GM19324 (cell line): ENCODE results near the gene CDHR1.
"Not testable (repeated sequence)": the region's sequence is repeated elsewhere in the genome, so short reads cannot be mapped to it uniquely, and the experiment has no call there.

Experiments
- ATAC-seq: cut with Tn5 transposase; IDR thresholded peaks from one replicate; pipeline ENCODE4 v1.9.1; 2021; ENCODE audit warnings: mild to moderate bottlenecking, moderate library complexity; ENCODE audit not compliant: unreplicated experiment, low FRiP score

The CDHR1 gene

DNA sequence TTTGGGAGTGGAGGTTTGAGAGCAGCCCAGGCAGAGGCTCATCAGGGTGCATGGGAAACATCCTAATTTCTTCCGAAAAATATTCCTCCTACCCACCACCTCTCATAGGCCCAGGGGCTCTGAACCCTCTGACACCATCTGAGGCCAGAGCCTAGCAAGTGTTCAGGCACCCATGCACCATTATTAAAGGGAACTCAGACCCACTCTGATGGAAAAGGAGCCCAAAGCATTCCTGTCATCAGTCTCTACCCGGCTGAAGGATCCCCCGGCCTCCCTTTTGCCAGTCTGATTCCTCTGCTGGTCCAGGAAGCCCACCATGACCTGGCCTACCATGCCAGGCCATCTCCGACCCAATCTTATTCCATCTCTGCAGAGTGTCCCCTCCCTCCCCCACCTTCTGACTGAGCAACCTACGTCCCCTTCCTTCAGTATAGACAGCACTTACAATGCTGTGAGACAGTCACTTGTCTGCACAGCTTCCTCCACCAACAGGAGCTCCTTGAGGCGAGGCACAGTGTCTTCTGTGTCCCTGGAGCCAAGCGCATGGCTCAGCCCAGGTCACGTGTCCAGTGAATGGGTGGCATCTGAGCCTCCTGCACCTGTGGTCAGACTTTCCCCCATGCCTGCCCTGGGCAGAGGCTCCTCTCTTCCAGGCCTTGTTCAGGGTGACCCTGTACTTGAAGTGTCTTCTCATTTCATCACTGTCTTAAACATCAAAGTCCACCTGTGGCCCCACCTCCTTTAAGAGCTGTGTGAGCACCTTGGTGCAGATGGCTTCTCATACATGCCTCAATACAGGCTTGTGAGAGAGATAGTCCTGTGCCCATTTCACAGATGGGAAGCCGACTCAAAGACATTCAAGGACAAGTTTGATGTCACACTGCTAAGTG lies 21.6 kb upstream of the CDHR1 start:
- ATAC-seq = peak; percentile 64

DNA sequence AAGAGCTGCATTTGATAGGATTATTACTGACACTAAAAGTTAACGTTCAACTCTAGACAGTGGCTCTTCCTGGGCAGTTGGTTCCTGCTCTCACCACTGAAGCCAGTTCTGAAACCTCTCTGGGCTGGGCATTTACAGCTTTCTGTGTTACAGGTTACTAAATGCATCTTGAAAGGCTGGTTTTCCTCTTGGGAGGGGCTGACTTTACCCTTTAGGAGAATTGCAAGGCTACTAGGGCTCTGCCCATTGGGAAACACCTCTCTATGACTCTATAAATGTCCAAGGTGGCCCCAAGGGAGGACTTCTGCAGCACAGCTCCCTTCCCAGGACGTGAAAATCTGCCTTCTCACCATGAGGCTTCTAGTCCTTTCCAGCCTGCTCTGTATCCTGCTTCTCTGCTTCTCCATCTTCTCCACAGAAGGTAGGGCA lies 20.8 kb upstream of the CDHR1 start, which contains the start of gene GPR15LG:
Gene GPR15LG (plus strand): TSS at position 301 of the 429 bp plus-strand sequence. CDS start 51 bp downstream, at position 352.
- peak; percentile 39 for ATAC-seq

DNA sequence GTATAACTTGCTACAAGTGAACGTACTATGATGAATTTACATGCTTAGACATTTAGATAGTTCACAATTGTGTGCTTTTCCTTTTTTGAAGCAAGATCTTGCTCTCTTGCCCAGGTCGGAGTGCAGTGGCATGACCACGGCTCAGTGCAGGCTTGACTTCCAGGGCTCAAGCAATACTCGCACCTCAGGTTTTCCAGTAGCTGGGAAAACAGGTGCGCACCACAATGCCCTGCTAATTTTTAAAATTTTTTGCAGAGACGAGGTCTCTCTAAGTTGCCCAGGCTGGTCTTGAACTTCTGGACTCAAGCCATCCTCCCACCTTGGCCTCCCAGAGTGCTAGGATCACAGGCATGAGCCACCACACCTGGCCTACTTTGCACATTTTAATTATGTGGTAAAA lies 18.9 kb upstream of the CDHR1 start:
- no peak for ATAC-seq

DNA sequence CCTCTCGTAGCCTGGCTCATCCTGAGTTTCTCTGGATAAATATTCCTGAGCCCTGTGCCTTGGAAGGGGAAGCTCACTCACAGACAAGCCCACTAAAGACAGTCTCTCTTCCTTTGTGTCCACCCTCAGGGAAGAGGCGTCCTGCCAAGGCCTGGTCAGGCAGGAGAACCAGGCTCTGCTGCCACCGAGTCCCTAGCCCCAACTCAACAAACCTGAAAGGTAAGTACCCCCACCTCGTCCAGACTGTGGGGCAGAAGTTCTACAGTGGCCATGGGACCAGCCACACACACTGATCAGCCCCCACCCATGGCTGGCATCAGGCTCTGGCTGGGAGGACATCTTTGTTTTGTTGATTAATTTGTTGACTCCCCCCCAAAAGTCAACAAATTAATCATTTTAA lies 18.0 kb upstream of the CDHR1 start:
- no peak for ATAC-seq

DNA sequence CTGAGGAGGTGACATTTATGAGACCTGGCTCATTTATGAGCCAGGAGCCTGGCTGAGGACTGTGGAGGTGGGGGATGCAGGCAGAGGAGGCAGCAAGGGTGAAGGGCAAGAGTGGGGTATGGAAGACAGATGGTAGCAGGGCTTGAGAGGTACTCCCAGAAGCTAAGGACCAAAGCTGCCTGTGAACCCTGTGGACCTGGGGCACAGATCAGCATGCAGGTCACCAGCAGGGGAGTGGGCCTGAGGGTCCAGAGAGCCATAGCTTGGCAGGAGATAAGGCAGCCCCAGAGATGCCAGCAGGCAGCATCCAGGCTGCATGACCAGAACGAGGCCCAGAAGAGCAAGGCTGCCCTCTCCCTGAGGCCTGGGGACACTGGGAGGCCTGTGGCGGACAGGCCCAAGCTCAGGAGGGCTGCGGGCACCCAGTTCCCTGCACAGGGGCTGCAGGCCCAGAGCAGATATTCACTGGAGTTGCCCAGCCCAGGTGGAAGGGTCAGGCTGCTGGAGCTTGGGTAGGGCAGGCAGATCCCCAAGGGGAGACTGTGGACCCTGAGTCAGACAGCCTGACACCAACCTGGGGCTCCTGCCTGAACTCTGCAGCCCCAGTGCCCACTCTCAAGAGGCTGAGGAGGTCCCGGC lies 17.4 kb upstream of the CDHR1 start:
- ATAC-seq = no peak

DNA sequence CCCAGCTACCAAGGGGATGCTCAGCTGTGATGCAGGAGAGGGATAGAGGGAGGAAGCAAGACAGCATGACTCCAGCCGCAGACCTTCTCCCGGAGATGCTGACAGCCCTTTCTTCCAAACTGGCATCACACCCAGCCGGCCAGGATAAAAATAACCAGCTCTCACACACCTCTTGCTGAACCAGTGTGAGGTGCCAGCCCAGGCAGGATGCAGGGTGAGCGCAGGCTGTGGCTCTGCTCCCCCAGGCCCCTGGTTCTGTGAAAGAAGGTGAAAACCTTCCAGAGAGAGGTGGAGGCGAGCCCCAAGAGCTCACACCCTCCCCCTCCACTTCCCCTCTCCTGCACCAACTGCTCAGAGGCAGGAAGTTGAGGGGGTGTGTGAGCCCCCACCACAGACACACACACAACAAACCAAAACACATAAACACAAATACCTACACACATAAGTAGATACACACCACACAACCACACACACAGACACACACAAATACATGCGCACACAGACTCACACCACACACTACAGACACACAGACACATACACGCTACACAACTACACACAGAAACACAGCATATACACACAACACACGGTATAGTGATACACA lies 16.7 kb upstream of the CDHR1 start:
- ATAC-seq = peak; percentile 39

DNA sequence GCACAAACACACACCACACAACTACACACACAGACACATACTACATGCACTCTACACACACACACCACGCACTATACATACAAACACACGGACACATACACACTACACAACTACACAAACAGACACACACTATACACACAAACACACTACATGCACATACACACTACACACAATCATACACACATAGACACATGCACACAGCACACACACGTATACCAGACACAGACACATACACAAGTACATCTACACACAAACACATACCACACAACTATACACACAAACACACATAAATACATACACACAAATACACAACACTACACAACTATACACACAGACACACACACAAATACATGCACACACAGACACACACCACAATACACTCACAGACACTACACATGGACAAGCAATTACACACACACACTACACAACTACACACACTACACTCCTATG lies 16.2 kb upstream of the CDHR1 start:
- no peak for ATAC-seq

DNA sequence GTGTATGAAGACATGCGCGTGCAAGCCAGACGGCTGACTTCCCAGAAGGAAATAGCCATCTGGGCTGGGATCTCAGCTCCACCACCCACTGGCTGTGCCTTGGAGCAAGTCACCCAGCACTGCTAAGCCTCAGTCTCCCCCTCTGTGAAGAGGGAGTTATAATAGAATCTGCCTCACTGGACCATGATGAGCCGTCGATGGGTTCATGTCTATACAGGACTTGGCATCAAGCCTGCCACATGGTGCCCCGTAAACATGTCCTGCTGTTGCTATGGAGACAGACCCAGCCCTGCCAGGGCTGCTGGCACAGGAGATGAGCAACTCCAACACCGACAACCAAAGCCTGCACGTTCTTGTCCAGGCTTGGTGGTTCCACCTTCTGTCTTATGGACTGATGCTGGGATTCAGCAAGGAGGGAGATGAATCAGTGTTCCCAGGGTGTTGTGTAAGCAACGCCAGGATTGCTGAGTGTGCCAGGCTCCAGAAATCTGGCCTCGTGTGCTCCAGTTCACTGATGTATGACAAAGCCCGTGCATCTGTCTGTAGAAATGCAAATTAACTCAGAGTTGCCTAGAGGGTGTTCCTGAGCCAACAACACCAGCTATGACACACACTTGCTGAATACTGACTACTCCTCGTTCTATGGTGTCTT lies 15.2 kb upstream of the CDHR1 start:
- ATAC-seq = peak; percentile 93

DNA sequence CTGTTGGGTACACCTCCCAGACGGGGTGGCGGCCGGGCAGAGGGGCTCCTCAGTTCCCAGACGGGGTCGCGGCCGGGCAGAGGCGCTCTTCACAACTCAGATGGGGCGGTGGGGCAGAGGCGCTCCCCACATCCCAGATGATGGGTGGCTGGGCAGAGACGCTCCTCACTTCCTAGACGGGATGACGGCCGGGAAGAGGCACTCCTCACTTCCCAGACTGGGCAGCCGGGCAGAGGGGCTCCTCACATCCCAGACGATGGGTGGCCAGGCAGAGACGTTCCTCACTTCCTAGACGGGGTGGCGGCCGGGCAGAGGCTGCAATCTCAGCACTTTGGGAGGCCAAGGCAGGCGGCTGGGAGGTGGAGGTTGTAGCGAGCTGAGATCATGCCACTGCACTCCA lies 14.0 kb upstream of the CDHR1 start:
- not testable (repeated sequence) for ATAC-seq

DNA sequence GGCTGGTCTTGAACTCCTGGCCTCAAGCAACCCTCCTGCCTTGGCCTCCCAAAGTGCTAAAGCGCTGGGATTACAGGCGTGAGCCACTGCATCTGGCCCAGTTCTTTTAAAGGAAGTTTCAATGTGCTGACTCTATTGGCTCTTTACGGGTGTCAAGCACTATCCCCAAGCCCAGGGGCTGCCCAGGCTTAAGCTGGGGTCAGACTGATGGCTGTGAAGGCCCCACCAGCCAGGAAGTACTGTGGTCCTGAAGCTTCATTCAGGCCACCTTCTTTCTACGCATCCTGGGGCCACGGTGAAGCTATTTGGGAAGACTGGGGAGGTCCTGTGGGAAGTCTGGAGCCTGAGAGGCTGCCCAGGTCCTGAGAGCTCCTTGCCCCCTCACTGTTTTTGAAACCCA lies 12.7 kb upstream of the CDHR1 start:
- no peak for ATAC-seq

DNA sequence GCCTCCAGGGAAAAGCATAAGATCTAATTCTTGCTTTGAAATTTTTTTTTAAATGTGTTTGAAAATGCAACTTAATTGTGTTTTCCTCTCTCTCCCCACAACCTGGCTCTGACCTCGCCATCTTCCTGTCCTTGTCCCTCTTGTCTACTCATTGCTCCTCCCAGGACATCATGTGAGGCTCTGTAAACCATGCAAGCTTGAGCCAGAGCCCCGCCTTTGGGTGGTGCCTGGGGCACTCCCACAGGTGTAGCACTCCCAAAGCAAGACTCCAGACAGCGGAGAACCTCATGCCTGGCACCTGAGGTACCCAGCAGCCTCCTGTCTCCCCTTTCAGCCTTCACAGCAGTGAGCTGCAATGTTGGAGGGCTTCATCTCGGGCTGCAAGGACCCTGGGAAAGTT lies 9.8 kb upstream of the CDHR1 start:
- ATAC-seq = no peak

DNA sequence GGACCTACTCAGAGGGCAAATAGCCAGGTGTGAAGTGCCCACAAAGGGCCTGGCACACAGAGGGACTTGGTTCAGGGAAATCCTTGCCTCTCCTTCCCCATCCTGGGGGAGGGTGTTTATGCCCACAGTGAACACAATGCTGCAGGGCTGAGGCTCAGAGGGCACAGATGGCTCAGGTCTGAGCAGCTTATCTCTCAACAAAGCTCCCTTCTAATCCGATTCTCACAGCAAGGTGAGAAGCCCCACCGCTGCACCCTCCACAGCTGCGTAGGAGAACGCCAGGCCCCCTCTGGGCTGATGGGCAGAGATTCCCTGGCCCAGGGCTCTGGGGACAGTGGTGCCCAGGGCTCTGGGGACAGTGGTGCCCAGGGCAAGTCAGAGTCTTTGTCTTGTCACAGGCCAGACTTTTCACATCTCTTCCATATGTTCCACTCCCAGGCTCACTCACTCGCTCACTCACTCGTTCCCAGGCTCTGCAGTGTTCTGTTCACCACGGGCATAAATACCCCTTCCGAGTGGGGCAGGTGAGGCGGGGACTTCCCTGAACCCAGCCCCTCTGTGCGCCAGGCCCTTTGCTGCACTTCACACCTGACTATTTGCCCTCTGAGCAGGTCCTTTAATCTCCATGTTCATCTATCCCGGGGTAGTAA lies 8.7 kb upstream of the CDHR1 start:
- no peak for ATAC-seq

DNA sequence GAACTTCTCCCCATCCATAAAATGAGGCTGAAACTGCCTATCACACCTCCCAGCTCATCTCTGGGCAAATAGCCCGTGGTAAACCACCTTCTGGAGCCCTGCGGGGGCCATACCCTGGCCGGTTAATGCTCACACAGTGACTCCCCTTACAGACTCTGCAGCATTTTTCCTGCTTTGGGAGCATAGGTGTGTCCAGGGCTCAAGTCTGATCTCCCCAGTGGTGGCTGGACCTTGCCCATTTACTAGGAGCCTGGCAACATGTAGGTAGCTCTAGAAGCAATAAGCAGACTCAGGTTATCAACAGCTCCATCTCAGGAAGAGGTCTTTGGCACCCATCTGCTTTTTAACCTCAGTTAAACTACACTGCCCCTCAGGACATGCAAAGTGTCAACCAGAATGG lies 5.5 kb upstream of the CDHR1 start:
- no peak for ATAC-seq

DNA sequence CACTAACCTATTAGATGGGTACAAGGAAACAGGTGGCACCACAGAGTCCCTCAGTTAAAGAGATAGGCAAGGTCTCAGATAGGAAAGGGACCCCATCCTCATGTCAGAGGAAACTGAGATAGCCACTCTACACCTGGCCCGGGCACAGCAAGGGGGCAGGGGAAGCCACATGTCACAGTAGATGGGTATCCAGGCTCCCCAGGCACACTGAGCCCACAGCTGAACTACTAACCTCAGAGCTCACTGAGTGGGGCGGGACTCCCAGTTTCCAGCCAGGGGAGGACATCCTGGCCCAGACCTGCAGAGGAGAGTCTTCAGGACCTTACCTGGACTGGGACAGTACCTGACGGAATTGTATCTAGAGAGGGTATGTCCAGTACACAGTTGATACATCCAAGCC lies 3.7 kb upstream of the CDHR1 start:
- no peak for ATAC-seq

DNA sequence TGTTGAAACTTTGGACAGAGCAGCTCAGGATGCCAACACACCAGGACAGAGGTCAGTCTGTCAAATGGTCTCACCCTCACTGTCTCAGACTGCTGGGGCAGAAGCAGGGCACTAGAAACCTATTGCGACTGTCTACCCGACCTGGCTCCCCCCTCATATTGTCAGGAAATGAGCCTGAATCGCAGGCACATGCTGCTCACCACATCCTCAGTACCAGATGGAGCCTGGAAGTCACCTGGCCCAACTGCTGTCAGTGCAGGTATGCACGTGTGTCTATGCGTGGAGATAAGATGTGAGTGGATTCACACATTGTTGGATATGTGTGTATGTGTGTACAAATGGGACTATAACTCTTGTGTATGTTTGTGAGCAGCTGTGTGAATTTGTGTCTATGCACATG lies 3.2 kb upstream of the CDHR1 start:
- no peak for ATAC-seq

DNA sequence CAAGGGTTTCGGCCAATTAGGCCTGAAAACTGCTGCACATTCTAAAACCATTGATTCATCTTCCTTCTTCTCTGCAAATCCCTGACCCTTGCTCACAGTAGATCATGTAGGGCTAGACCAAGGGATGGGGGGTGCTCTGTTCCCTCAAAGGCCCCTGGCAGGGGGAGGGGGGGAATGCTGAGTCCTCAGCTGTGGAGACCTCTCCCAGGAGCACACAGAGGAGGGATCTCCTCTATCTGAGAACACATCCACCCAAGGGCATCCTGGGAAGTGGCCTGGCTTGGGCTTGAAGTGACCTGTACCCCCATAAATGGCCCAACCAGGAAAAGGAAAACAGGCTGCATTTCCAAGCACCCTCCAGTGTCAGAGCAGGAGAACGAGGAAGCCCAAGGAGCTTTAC lies 1.0 kb upstream of the CDHR1 start:
- ATAC-seq = no peak

DNA sequence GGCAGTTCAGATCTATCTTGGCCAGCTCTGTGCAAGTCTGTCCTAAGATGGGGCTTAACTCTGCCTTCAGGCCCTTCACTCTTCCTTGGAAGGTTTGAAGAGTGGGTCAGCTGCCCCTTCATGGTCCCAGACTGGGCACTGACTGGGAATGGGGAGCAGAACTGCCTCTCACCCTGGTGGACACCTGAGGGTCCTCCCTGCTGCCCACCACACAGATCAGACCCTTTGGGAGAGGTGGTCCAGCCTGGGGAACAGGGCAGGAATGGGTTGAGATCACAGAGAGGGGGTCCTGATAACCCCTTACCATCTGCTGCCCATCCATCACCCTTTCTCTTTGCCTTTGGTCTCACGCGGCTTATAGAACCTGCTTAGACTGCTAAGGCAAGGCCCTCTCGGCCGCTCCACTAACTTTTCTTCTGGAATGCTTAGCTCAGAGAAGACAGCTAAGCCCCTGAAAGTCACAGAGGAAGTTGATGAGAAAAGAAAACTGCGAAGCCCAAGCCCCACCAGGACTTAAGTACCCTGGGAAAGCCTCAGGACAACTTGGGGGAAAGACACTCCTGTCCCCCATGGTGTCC lies 402 bp upstream of the CDHR1 start:
- no peak for ATAC-seq

DNA sequence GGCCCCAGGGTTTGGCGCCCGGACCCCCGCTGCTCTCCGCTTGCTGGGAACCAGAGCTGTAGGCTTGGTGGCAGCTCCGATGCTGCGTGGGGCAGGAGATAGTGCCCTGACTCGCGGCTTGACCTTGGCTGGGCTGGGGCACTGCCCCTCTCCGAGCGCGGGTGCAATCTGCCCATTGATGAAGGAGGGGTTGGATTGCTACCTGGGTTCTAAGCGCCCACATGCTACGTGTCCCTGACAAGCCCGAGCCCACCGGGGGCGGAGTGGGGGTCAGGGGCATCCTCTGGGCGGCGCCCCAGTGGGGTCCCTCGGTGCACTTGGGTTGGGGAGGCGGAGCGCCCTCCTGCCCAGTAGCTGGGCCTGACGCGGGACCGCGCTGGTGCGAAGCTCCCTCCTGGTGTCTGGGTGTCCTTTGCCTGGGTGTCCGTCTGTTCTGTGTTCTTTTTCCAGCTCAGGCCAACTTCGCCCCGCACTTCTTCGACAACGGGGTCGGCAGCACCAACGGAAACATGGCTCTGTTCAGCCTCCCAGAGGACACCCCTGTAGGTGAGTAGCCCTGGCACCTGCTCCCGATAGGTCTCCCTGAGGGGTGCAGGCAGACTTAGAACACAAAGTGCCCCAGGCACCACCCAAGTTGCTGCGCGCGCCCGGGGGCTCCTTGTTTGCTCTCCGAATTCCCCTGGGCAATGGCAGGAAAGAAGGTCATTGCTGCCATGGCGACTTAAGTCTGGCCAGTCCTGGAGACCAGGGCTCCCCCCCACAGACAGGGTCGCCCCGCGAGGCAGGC lies 900 bp downstream of the CDHR1 start:
- no peak for ATAC-seq

DNA sequence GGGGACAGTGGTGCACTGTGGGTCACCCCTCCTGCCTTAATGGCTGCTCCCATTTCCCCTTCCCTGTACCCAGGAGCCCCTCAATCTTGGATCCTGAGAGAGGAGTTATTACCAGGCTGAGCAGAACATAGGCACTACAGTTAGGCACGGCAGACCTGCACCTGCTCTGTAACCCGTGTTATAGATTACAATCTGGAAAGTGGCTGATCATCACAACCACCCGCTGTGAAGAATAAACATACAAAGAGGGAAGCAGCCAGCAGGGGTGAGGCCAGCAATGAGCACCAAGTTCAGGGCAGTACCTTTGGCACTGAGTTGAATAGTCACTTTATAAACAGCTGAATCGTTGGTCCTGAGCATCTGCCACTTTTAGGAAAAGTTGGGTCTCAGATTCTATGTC lies 1.7 kb downstream of the CDHR1 start:
- ATAC-seq = no peak
